ENCODE results near the gene ASAP2.

ASAP2 gene

GRCh38 chr2:9231291-9232165 lies 24.9 kb downstream of the ASAP2 start:
- DNase-seq (ENCODE audit: low spot score): no peak

- DNase-seq (ENCODE audit: low spot score): no peak
These were observed 25.5 kb downstream of the ASAP2 start for GRCh38 chr2:9232166-9232479.

- no peak for DNase-seq (ENCODE audit: low spot score)
These were observed 26.3 kb downstream of the ASAP2 start for GRCh38 chr2:9232886-9233285.

GRCh38 chr2:9234680-9235146 lies 28.1 kb downstream of the ASAP2 start:
- DNase-seq (ENCODE audit: low spot score): peak; percentile 36

GRCh38 chr2:9235147-9236044 lies 28.8 kb downstream of the ASAP2 start:
- no peak for DNase-seq (ENCODE audit: low spot score)

- no peak for DNase-seq (ENCODE audit: low spot score)
These were observed 29.4 kb downstream of the ASAP2 start for GRCh38 chr2:9236045-9236344.

- no peak for DNase-seq (ENCODE audit: low spot score)
These were observed 30.3 kb downstream of the ASAP2 start for GRCh38 chr2:9236867-9237266.

GRCh38 chr2:9237831-9238230 lies 31.2 kb downstream of the ASAP2 start:
- no peak for DNase-seq (ENCODE audit: low spot score)

GRCh38 chr2:9238591-9239326 lies 32.1 kb downstream of the ASAP2 start:
- no peak for DNase-seq (ENCODE audit: low spot score)

- no peak for DNase-seq (ENCODE audit: low spot score)
These were observed 33.0 kb downstream of the ASAP2 start for GRCh38 chr2:9239616-9240015.

GRCh38 chr2:9240745-9241144 lies 34.1 kb downstream of the ASAP2 start:
- no peak for DNase-seq (ENCODE audit: low spot score)

GRCh38 chr2:9241233-9241632 lies 34.6 kb downstream of the ASAP2 start:
- no peak for DNase-seq (ENCODE audit: low spot score)

GRCh38 chr2:9243357-9243756 lies 36.7 kb downstream of the ASAP2 start:
- DNase-seq (ENCODE audit: low spot score): no peak

GRCh38 chr2:9244985-9245544 lies 38.5 kb downstream of the ASAP2 start:
- no peak for DNase-seq (ENCODE audit: low spot score)

- DNase-seq (ENCODE audit: low spot score): no peak
These were observed 40.6 kb downstream of the ASAP2 start for GRCh38 chr2:9247177-9247576.

GRCh38 chr2:9247786-9248185 lies 41.2 kb downstream of the ASAP2 start:
- no peak for DNase-seq (ENCODE audit: low spot score)

- no peak for DNase-seq (ENCODE audit: low spot score)
These were observed 41.8 kb downstream of the ASAP2 start for GRCh38 chr2:9248363-9248762.

GRCh38 chr2:9249020-9249800 lies 42.6 kb downstream of the ASAP2 start:
- no peak for DNase-seq (ENCODE audit: low spot score)

GRCh38 chr2:9250091-9250490 lies 43.5 kb downstream of the ASAP2 start:
- DNase-seq (ENCODE audit: low spot score): no peak

- no peak for DNase-seq (ENCODE audit: low spot score)
These were observed 44.0 kb downstream of the ASAP2 start for GRCh38 chr2:9250498-9251153.

All from HuH-7 (cell line).